ENCODE measurements around the gene CCDC102B.
"Not testable (repeated sequence)": the region's sequence is repeated elsewhere in the genome, so short reads cannot be mapped to it uniquely, and the experiment has no call there.

Gene CCDC102B

GRCh38 chr18:68772268-68772667, 25.6 kb upstream of the CCDC102B start:
- no peak for DNase-seq (ENCODE audit: extremely low read depth, low read depth)
- H3K4me3 ChIP-seq (replicated peaks; ENCODE audit: low read depth, low read length): no peak overlapping the region
- no peak for TF ChIP-seq CTCF (IDR thresholded peaks at IDR 0.05; ENCODE audit: low read depth, low read length, missing control alignments)

- DNase-seq (ENCODE audit: extremely low read depth, low read depth): no peak
- H3K4me3 ChIP-seq (replicated peaks; ENCODE audit: low read depth, low read length): no peak overlapping the region
- no peak for TF ChIP-seq CTCF (IDR thresholded peaks at IDR 0.05; ENCODE audit: low read depth, low read length, missing control alignments)
Observed at GRCh38 chr18:68778280-68778886, 19.5 kb upstream of the CCDC102B start.

GRCh38 chr18:68779169-68779568, 18.7 kb upstream of the CCDC102B start:
- no peak for DNase-seq (ENCODE audit: extremely low read depth, low read depth)
- no peak for TF ChIP-seq CTCF (IDR thresholded peaks at IDR 0.05; ENCODE audit: low read depth, low read length, missing control alignments)
- H3K4me3 ChIP-seq (replicated peaks; ENCODE audit: low read depth, low read length): no peak overlapping the region

GRCh38 chr18:68780802-68781635, 16.9 kb upstream of the CCDC102B start:
- TF ChIP-seq CTCF (IDR thresholded peaks at IDR 0.05; ENCODE audit: low read depth, low read length, missing control alignments): no peak
- no peak for DNase-seq (ENCODE audit: extremely low read depth, low read depth)
- no peak overlapping the region for H3K4me3 ChIP-seq (replicated peaks; ENCODE audit: low read depth, low read length)

GRCh38 chr18:68783506-68783905, 14.4 kb upstream of the CCDC102B start:
- DNase-seq (ENCODE audit: extremely low read depth, low read depth): no peak
- H3K4me3 ChIP-seq (replicated peaks; ENCODE audit: low read depth, low read length): no peak overlapping the region
- no peak for TF ChIP-seq CTCF (IDR thresholded peaks at IDR 0.05; ENCODE audit: low read depth, low read length, missing control alignments)

GRCh38 chr18:68784071-68784470, 13.8 kb upstream of the CCDC102B start:
- no peak for TF ChIP-seq CTCF (IDR thresholded peaks at IDR 0.05; ENCODE audit: low read depth, low read length, missing control alignments)
- H3K4me3 ChIP-seq (replicated peaks; ENCODE audit: low read depth, low read length): no peak overlapping the region
- DNase-seq (ENCODE audit: extremely low read depth, low read depth): no peak

GRCh38 chr18:68790290-68790689, 7.6 kb upstream of the CCDC102B start:
- DNase-seq (ENCODE audit: extremely low read depth, low read depth); H3K4me3 ChIP-seq (replicated peaks; ENCODE audit: low read depth, low read length): not testable (repeated sequence)

Measured in HFF-Myc (cell line).